ENCODE results near the gene UBE2E1.

UBE2E1 gene

GRCh38 chr3:23821858-23822257 lies 16.1 kb downstream of the UBE2E1 start:
- no peak for DNase-seq (ENCODE audit: low read depth)

GRCh38 chr3:23822559-23822958 lies 16.8 kb downstream of the UBE2E1 start:
- DNase-seq (ENCODE audit: low read depth): no peak

GRCh38 chr3:23823620-23824019 lies 17.9 kb downstream of the UBE2E1 start:
- no peak for DNase-seq (ENCODE audit: low read depth)

GRCh38 chr3:23824699-23825444 lies 19.1 kb downstream of the UBE2E1 start:
- no peak for DNase-seq (ENCODE audit: low read depth)

- DNase-seq (ENCODE audit: low read depth): no peak
Measured at GRCh38 chr3:23825802-23826201, 20.0 kb downstream of the UBE2E1 start.

GRCh38 chr3:23826382-23827064 lies 20.8 kb downstream of the UBE2E1 start:
- DNase-seq (ENCODE audit: low read depth): no peak

- no peak for DNase-seq (ENCODE audit: low read depth)
Measured at GRCh38 chr3:23829242-23829934, 23.6 kb downstream of the UBE2E1 start.

GRCh38 chr3:23830869-23831484 lies 25.2 kb downstream of the UBE2E1 start:
- DNase-seq (ENCODE audit: low read depth): no peak

- DNase-seq (ENCODE audit: low read depth): no peak
Measured at GRCh38 chr3:23831517-23832394, 26.0 kb downstream of the UBE2E1 start.

- no peak for DNase-seq (ENCODE audit: low read depth)
Measured at GRCh38 chr3:23832523-23832922, 26.8 kb downstream of the UBE2E1 start.

- no peak for DNase-seq (ENCODE audit: low read depth)
Measured at GRCh38 chr3:23834082-23834870, 28.5 kb downstream of the UBE2E1 start.

GRCh38 chr3:23835087-23835486 lies 29.3 kb downstream of the UBE2E1 start:
- no peak for DNase-seq (ENCODE audit: low read depth)

- DNase-seq (ENCODE audit: low read depth): no peak
Measured at GRCh38 chr3:23835802-23836201, 30.0 kb downstream of the UBE2E1 start.

- DNase-seq (ENCODE audit: low read depth): no peak
Measured at GRCh38 chr3:23836536-23837230, 30.9 kb downstream of the UBE2E1 start.

- DNase-seq (ENCODE audit: low read depth): no peak
Measured at GRCh38 chr3:23837286-23837685, 31.5 kb downstream of the UBE2E1 start.

GRCh38 chr3:23837691-23838090 lies 31.9 kb downstream of the UBE2E1 start:
- no peak for DNase-seq (ENCODE audit: low read depth)

GRCh38 chr3:23840521-23840920 lies 34.8 kb downstream of the UBE2E1 start:
- DNase-seq (ENCODE audit: low read depth): no peak

GRCh38 chr3:23843869-23844268 lies 38.1 kb downstream of the UBE2E1 start:
- DNase-seq (ENCODE audit: low read depth): no peak

GRCh38 chr3:23845326-23846216 lies 39.8 kb downstream of the UBE2E1 start:
- no peak for DNase-seq (ENCODE audit: low read depth)
